GM19452 (cell line): ENCODE measurements around the gene ASAP2.
"Not testable (repeated sequence)": the region's sequence is repeated elsewhere in the genome, so short reads cannot be mapped to it uniquely, and the experiment has no call there.

ENCODE experiments used
- ATAC-seq: cut with Tn5 transposase; IDR thresholded peaks from one replicate; pipeline ENCODE4 v1.9.1; 2021; ENCODE audit not compliant: unreplicated experiment

The ASAP2 gene

DNA sequence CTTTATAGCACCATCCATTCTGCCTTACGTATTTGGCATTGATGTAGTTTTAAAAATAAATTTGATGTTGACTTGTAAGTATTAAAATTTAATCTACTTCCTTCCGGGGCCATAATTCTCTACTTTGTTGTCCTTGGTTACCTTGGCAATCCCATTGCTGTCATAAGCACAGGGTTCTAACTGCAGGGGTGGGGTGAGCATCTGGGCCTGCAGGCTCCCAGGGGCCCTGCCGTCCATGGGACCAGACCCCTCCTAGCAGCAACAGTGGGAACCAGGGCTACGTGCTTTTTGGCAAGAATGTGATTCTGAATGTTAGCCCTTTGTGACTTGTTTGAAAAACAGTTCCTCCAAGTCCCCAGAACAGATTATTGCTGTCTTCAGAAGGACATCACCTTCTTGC lies 4.9 kb downstream of the ASAP2 start:
- no peak for ATAC-seq

DNA sequence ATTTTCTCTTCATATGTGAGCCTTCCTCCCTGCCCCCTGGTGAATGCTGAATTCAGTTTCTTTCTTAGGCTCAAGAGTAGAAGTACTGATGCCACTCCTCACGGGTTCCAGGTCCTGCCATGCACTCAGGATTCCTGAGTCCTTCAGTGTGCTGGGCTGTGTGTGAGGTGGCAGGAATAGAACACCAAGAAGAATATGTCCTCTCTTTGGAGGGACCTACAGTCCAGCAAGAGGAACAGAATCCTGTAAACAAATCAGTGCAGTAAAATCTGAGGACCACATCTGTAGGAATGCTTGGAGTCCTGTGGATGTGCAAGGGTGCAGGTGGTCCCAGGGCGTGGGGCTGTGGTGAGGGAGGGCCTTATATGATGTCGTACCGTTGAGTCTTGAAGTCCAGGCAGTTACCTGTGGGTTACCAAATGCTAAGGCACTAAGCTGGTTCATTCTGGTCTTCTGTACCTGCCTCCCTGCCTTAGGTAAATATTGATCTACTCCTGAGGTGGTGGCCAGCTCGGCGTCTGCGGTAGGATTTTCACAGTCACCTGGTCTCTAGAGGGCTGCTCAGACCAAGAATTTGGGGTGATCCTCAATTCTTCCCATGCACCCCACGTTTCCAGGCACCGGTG lies 5.5 kb downstream of the ASAP2 start:
- ATAC-seq: no peak

DNA sequence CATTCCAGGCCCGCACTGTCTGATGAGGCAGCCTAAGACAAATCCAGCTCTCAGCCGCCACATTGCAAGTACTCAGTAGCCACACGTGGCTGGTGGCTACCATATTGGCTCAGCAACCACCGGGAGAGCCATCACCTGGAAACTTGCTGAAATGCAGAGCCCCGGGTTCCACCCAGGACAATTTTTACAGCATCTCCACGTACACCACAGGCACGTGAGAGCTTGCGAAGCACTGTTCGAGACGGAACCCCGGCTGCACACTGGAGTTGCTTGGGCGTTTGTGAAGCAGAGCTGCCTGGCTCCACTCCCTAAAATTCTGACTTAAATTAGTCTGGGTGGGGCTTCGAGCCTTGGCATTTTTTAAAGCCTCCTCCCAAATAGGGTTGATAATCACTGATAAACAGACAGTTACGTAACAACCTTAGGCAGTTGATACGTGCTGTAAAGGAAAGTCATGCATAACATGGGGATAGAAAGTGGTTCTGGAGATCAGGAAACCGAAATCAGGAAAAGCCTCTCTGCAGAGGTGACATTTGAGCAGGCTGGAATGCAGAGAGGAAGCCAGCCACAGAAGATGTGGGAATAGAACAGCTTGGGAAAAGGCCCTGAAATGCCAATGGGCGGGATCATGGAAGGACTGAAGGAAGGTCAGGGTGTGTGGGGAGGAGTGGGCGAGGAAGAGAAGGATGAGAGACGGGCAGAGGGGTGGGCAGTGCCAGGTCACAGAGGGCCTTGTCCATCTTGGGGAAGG lies 6.2 kb downstream of the ASAP2 start:
- no peak for ATAC-seq

DNA sequence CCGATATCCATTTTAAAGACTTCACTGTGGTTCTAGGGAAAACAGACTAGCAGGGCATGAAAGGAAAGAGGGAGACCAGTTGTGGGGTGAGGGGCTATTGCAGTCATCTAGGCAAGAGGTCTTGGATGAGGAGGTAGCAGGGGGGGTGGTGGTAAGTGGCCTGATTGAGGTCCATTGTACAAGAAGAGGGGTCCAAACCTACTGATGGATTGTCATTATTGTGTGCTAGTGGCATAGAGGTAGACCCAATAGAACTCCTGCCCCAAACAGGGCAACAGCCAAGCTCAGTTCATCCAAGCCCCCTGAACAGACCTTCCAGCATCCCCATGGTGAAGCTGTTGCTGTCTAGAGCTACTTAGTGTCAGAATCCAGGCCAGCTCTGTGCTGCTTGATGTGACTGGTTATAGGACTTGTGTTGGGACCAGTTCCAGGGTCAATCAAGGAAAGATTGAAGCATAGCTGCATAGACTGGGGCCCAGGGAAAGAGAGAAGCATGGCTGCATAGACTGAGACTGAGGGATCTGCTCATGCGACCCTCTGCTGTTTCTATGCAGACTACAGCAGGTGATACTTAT lies 7.0 kb downstream of the ASAP2 start:
- no peak for ATAC-seq

DNA sequence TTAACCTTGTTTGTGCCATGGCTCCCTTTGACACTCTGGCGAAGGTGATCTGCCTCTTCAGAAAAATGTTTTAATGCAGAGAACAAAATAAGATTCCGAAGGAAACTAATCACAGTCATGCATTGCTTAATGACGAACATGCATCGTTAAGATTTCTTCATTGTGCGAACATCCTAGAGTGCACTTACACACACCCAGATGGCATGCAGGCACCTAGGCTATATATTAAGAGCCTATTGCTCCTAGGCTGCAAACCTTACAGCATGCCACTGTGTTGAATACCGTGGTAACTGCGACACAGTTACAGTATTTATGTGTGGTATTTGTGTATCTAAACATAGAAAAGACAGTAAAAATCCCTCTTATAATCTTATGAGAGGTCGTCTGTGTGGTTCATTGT lies 8.3 kb downstream of the ASAP2 start:
- ATAC-seq: no peak

DNA sequence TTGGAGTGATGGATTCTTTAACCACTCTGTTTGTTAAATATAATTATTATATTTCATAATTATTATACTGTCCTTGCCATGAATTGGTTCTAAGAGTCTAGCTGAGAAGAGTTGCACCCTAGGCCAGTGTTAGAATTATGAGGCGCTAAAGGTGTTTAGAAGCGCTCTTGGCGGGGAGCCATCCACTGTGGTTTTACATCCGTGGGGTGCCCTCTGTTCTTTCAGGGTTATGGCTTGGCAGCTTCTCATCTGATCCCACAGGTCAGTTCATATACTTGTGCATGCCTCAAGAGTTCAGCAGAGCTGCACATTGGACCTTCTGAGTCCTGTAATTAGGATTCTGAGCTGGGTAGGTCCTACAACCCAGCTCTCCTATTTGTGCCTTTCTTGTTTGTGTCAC lies 9.1 kb downstream of the ASAP2 start:
- no peak for ATAC-seq

DNA sequence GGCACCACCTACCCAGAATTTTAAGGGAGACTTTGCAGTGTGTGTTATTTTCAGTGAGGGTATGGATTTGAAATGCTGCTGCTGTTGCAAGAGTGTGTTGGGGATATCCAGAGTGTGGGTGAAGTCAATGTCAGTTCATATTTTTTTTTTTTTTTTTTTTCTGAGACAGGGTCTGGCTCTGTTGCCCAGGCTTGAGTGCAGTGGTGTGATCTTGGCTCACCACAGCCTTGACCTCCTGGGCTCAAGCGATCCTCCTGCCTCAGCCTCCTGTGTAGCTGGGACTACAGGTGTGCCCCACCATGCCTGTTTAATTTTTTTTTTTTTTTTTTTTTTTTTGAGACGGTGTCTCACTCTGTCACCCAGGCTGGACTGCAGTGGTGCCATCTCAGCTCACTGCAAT lies 9.5 kb downstream of the ASAP2 start:
- ATAC-seq: not testable (repeated sequence)

DNA sequence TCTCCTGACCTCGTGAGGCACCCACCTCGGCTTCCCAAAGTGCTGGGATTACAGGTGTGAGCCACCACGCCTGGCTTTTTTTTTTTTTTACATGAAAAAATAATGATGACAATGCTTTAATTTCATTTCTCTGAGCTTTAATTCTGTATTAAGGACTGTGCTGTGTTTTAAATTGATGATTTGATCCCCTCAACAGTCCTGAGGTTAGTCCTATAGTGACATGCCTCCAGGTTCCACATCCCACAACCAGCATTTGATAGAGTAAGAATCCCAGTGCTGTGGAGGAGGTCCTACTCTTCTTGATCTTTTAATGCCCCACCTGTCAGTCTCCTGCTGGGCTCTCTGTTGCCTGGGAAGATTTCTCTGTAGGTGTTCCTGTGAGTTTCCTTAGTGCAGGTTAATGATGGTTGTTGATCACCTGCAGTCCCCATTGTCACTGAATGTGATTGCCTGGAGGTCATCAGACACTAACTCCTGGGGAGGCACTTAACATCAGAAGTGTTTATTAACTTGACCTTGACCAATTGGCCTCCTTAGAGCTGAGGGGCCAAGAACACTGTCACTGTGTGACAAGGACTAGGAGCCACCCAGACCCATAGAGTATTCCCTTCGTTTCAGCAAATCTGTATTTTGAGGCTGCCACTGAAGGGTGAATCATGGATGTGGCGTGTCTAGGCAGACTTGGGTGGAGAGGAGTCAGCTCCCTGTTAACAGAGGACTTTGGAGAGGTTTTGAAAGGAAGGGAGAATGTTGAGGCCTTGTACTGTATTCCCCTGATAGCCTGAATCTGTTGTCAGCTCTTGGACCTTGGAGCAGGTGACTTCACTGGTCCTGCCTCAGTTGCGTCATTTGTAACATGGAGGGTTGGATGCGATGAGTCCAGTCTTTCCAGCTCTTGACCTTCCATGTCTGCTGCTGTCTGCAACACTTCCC lies 11.5 kb downstream of the ASAP2 start:
- no peak for ATAC-seq

DNA sequence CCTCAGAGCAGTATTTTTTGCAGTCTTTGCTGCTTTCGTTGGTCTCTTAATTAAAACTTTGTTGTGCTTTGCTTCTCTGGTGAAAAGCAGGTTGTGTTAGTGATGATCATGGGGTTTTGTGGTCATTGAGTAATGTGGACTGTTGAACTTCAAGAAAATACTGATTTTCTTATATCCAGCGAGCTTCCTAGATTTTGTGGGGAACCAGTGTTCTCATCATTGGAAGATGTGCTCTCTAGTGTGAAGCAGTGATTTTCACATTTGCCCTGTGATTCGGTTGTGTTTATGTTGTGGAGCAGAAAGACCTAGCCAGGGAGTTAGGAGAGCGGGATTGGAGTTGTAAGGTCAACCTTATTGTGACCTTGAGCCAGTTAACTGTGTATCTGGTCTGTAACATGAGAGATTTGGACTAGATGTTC lies 12.4 kb downstream of the ASAP2 start:
- no peak for ATAC-seq

DNA sequence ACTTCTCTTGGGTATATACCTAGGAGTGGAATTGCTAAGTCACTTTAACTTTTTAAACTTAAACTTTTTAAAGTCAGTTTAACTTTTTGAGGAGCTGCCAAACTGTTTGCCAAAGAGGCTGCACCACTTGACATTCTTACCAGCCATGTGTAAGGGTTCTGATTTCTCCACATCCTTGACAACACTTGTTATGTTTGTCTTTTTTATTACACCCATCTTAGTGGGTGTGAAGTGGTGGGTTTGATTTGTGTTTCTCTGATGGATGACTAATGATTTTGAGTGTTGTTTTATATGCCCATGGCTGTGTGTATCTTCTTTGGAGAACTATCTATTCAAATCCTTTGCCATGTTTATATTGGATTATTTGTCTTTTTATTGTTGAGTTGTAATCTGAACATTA lies 13.6 kb downstream of the ASAP2 start:
- ATAC-seq: no peak

DNA sequence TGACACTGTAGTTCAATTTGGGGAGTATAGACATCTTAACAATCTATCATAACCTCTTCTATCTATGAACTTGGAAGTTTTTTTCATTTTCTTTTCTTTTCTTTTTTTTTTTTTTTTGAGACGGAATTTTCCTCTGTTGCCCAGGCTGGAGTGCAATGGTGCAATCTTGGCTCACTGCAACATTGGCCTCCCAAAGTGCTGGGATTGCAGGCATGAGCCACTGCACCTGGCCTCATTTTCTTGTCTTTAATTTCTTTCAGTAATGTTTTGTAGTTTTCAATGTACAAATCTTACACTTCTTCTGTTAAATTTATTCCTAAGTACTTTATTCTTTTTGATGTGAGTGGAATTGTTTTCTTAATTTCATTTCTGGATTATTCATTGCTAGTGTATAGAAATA lies 14.6 kb downstream of the ASAP2 start:
- no peak for ATAC-seq

DNA sequence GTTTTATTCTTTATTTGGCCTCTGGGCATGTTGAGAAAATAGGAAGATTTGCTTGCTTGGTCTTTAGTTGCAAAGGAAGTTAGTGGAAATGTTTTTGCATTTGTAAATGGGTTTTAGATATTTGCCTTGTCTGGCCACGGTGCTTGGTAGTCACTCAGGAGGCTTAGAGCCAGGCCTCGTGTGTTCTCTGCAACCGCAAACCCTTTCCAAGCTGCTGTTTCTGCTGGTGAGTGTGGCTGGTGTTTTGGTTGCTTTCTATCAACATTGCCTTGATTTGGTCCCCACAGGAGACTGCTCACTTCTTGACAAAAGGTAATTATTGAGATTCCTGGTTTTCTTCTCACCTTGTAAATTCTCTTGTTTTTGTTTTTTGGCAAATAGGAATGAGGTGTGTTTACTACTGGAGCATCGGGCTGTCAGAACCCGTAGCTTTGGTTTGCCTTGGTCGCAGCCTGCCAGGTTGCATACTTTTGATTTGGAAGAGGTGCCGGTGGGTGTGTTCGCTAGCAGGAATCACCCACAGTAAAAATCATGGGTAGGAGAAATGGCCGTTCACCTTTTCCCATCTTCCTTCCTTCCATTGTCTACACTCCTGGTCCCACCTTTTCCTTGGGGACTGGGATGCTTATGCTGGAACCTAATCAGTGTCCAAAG lies 15.8 kb downstream of the ASAP2 start:
- no peak for ATAC-seq

DNA sequence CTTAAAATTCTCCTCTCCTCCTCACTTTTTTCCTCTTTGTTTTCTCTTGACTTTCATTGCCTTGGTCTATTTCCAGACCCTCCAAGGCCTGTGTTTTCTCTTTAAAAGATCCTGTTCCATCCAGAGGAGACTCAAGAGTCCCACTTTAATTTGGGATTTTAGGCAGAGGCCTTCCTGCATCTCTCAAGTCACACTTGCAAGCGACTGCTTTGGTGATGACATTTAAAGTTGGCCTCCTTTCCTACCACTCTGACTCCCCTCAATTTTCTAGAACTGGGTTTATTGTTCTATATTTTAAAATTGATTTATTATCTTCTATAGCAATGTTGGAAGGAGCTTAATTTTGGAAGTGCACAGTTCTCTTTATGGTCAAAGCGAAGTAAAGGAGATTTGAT lies 16.3 kb downstream of the ASAP2 start:
- ATAC-seq: no peak

DNA sequence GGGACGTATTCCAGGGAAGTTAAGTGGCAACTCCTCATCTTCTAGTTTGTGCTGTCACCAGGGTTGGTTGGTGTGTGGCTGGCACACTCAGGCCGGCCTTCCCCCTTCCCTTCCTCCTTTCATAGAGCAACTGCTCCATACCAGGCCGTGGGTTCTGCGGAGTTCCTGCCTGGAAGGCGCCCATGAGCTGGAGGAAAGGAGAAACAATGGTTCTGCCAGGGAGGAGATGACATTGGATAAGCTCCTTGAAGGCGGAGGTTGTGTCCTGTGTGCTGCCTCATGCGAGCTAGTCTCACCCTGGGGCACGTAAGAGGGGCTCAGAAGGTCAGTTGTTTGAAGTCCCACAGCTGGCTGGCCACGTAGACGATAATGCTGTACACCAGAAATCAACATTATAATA lies 19.2 kb downstream of the ASAP2 start:
- ATAC-seq: no peak

DNA sequence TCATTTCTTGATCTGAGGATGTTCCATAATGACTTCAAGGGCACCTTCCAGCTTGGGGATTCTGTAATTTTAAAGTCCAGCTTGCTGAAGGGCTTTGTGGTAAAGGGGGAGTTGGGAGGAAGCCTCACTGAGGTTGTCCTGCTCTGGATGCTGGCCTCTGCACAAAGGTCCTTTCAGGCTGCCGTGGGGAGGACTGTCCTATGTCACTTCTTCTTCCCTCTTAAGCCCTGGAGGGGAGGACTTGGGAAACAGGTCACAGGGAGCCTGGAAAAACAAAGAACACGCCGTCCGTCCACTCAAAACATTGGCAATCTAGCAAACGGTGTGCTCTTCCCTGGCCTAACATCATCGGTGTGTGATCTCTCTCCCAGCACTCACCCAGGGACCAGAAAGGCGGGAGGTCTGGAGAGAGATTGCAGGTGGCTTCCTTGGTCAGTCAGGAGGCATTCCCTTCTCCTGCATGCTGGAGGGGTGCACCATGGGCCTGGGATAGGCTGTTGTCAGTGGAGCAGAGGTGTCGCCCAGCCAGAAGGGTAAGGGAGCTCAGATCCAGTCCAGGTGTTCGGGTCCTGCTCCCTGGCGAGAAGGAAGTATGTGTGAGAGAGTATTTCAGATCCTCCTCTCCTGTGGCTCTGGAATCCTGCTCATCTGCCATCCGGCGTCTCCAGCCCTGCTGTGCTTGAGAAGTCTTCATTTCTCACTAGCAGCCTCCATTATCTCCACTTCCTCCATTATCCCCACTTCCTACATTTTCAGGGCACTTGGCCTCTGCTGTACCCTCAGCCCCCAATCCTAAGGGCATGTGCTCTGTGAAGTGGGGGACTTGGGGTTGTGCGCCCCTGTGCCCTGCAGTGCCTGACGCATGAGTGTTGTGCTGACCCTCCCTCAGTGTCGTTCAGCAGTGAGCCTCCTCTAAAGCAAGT lies 20.1 kb downstream of the ASAP2 start:
- no peak for ATAC-seq

DNA sequence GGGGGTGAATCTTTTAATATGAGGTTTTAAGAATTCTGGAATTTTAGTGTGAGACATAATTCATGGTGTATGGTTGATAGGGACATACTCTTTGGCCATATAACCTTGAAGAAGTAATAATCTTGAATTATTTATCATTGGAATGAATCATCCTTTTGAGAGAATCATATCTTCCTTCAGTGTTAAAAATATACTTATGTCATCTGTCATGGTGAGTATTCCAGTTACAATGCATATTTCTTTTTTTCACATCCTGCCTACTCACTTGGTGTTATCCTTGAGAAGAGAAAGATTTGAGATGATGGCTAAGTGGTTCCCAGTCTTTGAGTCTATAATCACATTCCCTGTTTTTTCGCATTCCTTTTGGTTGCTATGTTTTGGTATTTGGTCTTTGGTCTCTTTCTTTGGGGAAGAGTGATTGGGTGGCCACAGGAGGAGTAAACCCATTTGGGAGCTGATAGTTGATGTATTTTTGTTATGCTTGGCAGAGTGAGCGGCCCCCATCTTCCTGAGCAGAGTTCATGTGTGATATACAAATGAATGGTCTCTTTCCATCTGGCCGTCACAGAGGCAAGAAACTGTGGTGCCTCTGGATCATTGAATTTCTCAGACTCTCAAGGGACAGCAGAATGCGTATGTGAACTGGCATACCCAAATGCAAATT lies 21.6 kb downstream of the ASAP2 start:
- ATAC-seq: no peak

DNA sequence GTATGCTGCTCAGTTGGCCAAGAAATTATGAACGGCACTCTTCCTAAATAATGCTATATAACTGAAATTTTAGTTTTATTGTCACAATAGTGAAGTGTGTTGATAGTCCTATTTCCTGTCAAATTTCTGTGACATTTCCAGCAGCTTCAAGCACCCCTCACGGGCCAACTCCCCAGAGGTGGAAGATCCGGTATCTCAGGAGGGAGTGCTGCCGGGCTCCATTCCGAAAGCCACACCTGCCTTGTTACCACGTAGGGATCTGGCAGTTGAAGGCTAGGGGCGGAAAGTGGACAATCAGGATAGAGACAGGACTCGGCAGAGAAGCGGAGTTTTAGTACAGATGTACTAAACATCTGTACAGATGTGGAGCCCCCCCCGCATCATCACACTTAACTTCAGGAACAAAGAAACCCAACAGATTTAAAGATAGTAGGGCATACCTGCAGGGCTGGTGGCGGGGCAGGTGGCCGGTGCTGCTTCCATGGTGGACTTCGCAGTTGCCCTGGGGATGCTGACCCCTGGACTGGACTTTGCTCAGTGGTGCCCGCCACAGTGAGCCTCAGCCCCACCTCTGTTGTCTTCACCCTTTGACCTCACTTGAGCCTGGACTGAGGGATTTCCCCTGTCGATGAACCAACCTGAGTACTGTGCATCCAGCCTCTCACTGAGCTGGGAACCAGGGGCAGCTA lies 22.3 kb downstream of the ASAP2 start:
- no peak for ATAC-seq

DNA sequence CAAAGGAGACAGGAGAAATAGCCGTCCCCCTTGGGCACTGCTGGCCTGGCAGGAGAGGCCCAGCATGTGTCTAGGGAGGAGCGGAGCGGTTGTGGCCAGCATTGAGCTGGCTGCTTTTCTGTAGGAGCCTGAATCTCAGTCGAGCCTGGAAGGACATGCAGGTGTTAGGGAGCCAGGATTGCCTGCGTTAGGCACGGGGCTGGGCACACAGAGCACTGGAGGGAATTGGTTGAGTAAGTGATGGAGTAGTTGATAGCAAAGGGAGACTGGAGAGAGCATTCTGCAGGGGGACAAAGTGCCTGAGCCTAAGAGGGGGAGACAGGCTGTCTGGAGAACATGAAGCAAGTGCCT lies 22.8 kb downstream of the ASAP2 start:
- ATAC-seq: no peak
